SU-DHL-6 (cell line): Measurements from ENCODE around the gene UNC5B.

Experiments used
- H2AFZ ChIP-seq: fragments of 200-600 bp; sonication (generic); 2 replicates; pipeline ENCODE4 v1.6.1; 2014; ENCODE audit warnings: low read depth, mild to moderate bottlenecking, moderate library complexity, mixed read lengths, antibody characterized with exemption, low read length; ENCODE audit not compliant: severe bottlenecking
- H3F3A ChIP-seq: fragments of 200-600 bp; shearing (Covaris generic); 2 replicates; pipeline ENCODE4 v1.6.0; 2016; ENCODE audit warnings: antibody characterized with exemption, mild to moderate bottlenecking; ENCODE audit not compliant: insufficient read depth
- H3K27ac ChIP-seq: fragments of 200-600 bp; sonication (generic); 2 replicates; pipeline ENCODE4 v1.5.1; 2016; ENCODE audit warnings: low read depth, mild to moderate bottlenecking, low read length, moderate library complexity, mixed read lengths
- H3K27me3 ChIP-seq: fragments of 200-600 bp; sonication (generic), shearing (Covaris generic); 2 replicates; pipeline ENCODE4 v1.6.0; 2014; ENCODE audit warnings: mild to moderate bottlenecking, low read length
- H3K36me3 ChIP-seq: fragments of 200-600 bp; sonication (generic); 2 replicates; pipeline ENCODE4 v1.6.1; 2014; ENCODE audit warnings: mild to moderate bottlenecking, low read length, mixed read lengths
- H3K4me2 ChIP-seq: fragments of 300-600, 200-600 bp; shearing (Covaris generic), sonication (generic); 2 replicates; pipeline ENCODE4 v1.6.0; 2014; ENCODE audit warnings: low read length, low read depth, mild to moderate bottlenecking; ENCODE audit not compliant: poor library complexity, severe bottlenecking
- H3K4me3 ChIP-seq: fragments of 200-600 bp; sonication (generic); 2 replicates; pipeline ENCODE4 v1.5.1; 2014; ENCODE audit warnings: antibody characterized with exemption, low read length, mild to moderate bottlenecking, mixed read lengths; ENCODE audit not compliant: insufficient read depth, poor library complexity, severe bottlenecking
- H3K79me2 ChIP-seq: fragments of 200-600 bp; sonication (generic); 2 replicates; pipeline ENCODE4 v1.6.1; 2014; ENCODE audit warnings: mild to moderate bottlenecking, low read length, moderate library complexity; ENCODE audit not compliant: insufficient read depth
- H3K9ac ChIP-seq: fragments of 200-600 bp; sonication (generic); 2 replicates; pipeline ENCODE4 v1.7.0; 2014; ENCODE audit warnings: mild to moderate bottlenecking, low read length
- H3K9me2 ChIP-seq: fragments of 200-600 bp; sonication (generic); replicated peaks from 2 replicates; pipeline ENCODE4 v1.6.1; 2014; ENCODE audit warnings: low read length; ENCODE audit not compliant: insufficient read depth
- H3K9me3 ChIP-seq: fragments of 200-600 bp; sonication (generic); 2 replicates; pipeline ENCODE4 v1.6.1; 2014; ENCODE audit warnings: low read length, mixed read lengths; ENCODE audit not compliant: insufficient read depth
- H4K20me1 ChIP-seq: fragments of 200-600 bp; sonication (generic); 2 replicates; pipeline ENCODE4 v1.6.1; 2014; ENCODE audit warnings: low read depth, mild to moderate bottlenecking, antibody characterized with exemption, low read length, moderate library complexity, mixed read lengths
- EZH2phosphoT487 ChIP-seq: fragments of 200-600 bp; sonication (generic), shearing (Covaris generic); conservative IDR thresholded peaks from 2 replicates; pipeline ENCODE4 v1.6.1; 2018; ENCODE audit warnings: mild to moderate bottlenecking, antibody characterized with exemption, low read length, moderate library complexity, mixed read lengths
- TF ChIP-seq, protein P1 (sequence below): fragments of 200-600 bp; sonication (generic); IDR thresholded peaks from one replicate; pipeline ENCODE4 v1.5.1; 2017; ENCODE audit warnings: antibody characterized with exemption, mild to moderate bottlenecking, low read length, moderate library complexity; ENCODE audit not compliant: insufficient read depth, poor library complexity, severe bottlenecking

UNC5B gene

DNA sequence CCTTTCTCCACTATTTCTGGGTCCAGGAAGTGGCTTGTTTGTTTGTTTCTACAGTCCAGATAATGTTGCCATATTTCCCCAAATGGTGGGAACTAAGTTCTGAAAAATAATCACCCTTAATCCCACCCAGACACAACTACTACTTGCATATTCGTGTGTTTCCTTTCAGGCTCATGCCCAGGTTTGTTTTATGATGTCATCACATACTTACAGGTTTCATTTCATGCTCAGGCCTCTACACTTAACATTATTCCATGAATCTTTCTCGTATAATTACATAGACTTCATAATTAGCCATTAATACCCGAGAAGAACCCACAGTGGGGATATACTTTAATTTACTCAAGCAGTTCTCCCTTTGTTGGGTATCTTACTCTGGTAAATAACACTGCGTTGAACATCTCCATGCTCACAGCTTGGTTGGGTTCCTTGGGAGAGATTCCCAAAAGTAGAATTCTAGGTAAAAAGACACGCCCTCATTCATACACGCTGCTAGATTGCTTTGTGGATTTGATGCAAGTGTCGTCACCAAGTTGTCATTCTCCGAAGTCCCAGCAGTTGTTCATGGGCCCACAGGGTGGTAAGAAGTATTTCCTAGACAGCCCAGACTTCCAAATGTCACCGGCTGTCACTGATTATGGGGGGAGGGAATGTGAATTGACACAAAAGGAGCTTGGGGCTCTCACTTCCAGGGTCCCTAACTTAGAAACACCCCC lies 42.6 kb downstream of the UNC5B start:
- Histone ChIP-seq H3K27ac (no peak overlapping the region), H3F3A (no peaks in the 10 kb centered on the region), H3K9me3 (no peaks in the 10 kb centered on the region), H3K9me2 (no peaks in the 10 kb centered on the region), H4K20me1 (no peaks in the 10 kb centered on the region), H3K4me2 (no peak overlapping the region), H3K4me3 (no peak overlapping the region), H3K9ac (no peak overlapping the region), H3K27me3 (no peaks in the 10 kb centered on the region), H2AFZ (no peak overlapping the region), H3K79me2 (no peaks in the 10 kb centered on the region), H3K36me3 (no peaks in the 10 kb centered on the region)
- TF ChIP-seq, protein P1, sequence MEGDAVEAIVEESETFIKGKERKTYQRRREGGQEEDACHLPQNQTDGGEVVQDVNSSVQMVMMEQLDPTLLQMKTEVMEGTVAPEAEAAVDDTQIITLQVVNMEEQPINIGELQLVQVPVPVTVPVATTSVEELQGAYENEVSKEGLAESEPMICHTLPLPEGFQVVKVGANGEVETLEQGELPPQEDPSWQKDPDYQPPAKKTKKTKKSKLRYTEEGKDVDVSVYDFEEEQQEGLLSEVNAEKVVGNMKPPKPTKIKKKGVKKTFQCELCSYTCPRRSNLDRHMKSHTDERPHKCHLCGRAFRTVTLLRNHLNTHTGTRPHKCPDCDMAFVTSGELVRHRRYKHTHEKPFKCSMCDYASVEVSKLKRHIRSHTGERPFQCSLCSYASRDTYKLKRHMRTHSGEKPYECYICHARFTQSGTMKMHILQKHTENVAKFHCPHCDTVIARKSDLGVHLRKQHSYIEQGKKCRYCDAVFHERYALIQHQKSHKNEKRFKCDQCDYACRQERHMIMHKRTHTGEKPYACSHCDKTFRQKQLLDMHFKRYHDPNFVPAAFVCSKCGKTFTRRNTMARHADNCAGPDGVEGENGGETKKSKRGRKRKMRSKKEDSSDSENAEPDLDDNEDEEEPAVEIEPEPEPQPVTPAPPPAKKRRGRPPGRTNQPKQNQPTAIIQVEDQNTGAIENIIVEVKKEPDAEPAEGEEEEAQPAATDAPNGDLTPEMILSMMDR, result no peak
- no peak for TF ChIP-seq EZH2phosphoT487

DNA sequence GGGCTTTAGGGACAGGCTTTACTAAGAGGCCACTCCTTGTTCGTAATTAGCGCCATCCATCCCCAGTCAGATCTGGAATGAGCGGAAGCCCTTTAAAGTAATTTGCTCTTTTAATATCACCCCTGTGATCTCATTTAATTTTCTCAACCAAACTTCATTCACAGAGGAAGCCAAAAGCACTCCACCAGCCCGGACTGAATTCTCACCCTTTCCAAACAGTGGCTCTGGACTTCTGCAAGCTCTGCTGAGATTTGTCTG lies 43.1 kb downstream of the UNC5B start:
- Histone ChIP-seq H2AFZ (no peak overlapping the region), H3K79me2 (no peaks in the 10 kb centered on the region), H3K27ac (no peak overlapping the region), H3K4me2 (no peak overlapping the region), H3K4me3 (no peak overlapping the region), H3K27me3 (no peaks in the 10 kb centered on the region), H4K20me1 (no peaks in the 10 kb centered on the region), H3K9me3 (no peaks in the 10 kb centered on the region), H3F3A (no peaks in the 10 kb centered on the region), H3K9me2 (no peaks in the 10 kb centered on the region), H3K36me3 (no peaks in the 10 kb centered on the region), H3K9ac (no peak overlapping the region)
- TF ChIP-seq EZH2phosphoT487, result no peak
- TF ChIP-seq, protein P1, result no peak

DNA sequence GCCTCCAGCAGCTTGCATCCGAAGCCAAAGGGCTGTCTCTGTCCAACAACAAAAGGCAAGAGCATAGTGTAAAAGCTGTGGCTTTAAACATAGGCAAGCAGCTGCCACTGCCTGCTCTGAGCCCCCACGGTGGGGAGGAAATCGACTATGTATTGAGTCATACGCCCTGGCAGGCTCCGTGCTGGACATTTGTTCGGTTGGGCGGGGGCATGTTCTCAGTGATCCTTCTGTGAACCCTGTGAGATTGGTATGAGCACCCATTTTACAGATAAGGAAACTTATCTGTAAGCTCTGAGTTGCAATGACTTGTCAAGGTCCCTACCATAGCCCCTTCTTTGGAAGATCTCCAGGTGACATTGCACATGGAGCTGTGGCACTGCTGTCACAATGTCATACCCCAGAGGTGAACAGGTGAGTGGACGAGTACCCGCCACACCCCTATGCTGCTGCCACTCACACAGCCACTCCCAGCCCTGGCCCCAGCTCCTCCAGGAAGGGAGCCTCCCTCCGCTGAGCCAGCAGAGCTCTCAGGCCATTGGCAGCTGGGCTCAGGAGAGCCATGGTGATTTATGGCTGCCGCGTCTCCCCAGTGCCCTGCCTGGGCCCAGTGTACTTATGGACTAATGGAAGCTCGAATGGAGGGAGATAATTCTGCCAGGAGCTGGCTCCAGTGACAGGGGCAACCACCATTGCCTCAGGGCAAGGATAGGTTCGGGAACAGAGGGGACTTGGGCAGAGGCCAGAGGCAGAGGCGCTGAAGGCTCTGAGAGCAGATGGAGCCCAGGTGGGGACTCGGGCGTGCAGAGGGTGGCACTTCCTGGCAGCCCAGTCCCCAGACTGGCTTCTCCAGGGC lies 43.7 kb downstream of the UNC5B start:
- Histone ChIP-seq H4K20me1 (no peaks in the 10 kb centered on the region), H3F3A (no peaks in the 10 kb centered on the region), H3K9me3 (no peaks in the 10 kb centered on the region), H3K9me2 (no peaks in the 10 kb centered on the region), H3K9ac (no peak overlapping the region), H3K79me2 (no peaks in the 10 kb centered on the region), H3K27me3 (no peaks in the 10 kb centered on the region), H3K36me3 (no peaks in the 10 kb centered on the region), H3K27ac (no peak overlapping the region), H2AFZ (no peak overlapping the region), H3K4me3 (no peak overlapping the region), H3K4me2 (no peak overlapping the region)
- TF ChIP-seq, protein P1, result no peak
- no peak for TF ChIP-seq EZH2phosphoT487
